Panc1 (cell line): ENCODE results near the gene MRTFA. TPM values are rescaled to one million over a fixed set of nuclear protein-coding genes. Genes with fewer than 3 reads are reported as not detected.

Source experiments
- ATAC-seq: fragments of 200-7000 bp; cut with Tn5 transposase; 2 replicates; pipeline ENCODE4 v1.9.1; 2020; ENCODE audit warnings: mild to moderate bottlenecking, moderate library complexity
- BruUV-seq: library from RNA; stranded (reverse); fragments of 400-500 nt; replicated peaks from 2 replicates; lab custom pipeline; 2021; lab: Mats Ljungman, UMichigan
- CTCF ChIA-PET: fragments of 300-600 bp; sonication (Branson Sonifier 250); formaldehyde crosslinking; loops from one replicate; lab custom pipeline; 2022; ENCODE audit warnings: antibody characterized with exemption; lab: Charles Lee
- POLR2A ChIA-PET: fragments of 300-600 bp; sonication (Branson Sonifier 250); formaldehyde crosslinking; loops from one replicate; lab custom pipeline; 2022; ENCODE audit warnings: antibody characterized with exemption; lab: Charles Lee
- DNase-seq: peaks from one replicate; pipeline ENCODE4 v3.0.0-alpha.2; 2010; ENCODE audit warnings: low read depth, low spot score
- H3K27ac ChIP-seq: 2 replicates; pipeline ENCODE4 v1.5.1; 2011; ENCODE audit warnings: mild to moderate bottlenecking, low read length, inconsistent platforms
- H3K27me3 ChIP-seq: fragments of 200-500 bp; sonication (Bioruptor generic); 2 replicates; pipeline ENCODE4 v1.6.0; 2014; ENCODE audit warnings: low read length, inconsistent platforms; ENCODE audit not compliant: control insufficient read depth, insufficient read depth
- H3K36me3 ChIP-seq: fragments of 200-500 bp; sonication (Bioruptor generic); 2 replicates; pipeline ENCODE4 v1.5.1; 2014; ENCODE audit warnings: inconsistent platforms, mild to moderate bottlenecking, low read length, moderate library complexity; ENCODE audit not compliant: control insufficient read depth, insufficient read depth
- H3K4me1 ChIP-seq: 2 replicates; pipeline ENCODE4 v1.5.1; 2011; ENCODE audit warnings: inconsistent platforms, mild to moderate bottlenecking, low read length, moderate library complexity; ENCODE audit not compliant: control insufficient read depth, insufficient read depth
- H3K4me3 ChIP-seq, 2 experiments: 2 replicates each; pipeline ENCODE4 v1.5.1; 2011 to 2012; ENCODE audit warnings: low read depth in 2 of 2, low read length in 2 of 2, mild to moderate bottlenecking in 2 of 2, inconsistent platforms in 1 of 2, moderate library complexity in 1 of 2
- H3K9me3 ChIP-seq: fragments of 200-500 bp; sonication (Bioruptor generic); 2 replicates; pipeline ENCODE4 v1.5.1; 2014; ENCODE audit warnings: low read depth, mild to moderate bottlenecking, inconsistent platforms, low read length, moderate library complexity; ENCODE audit not compliant: control insufficient read depth, insufficient read depth
- POLR2AphosphoS5 ChIP-seq: IDR thresholded peaks from 2 replicates; pipeline ENCODE4 v1.6.1; 2012; ENCODE audit warnings: mild to moderate bottlenecking, low read depth, low read length, moderate library complexity
- SIN3A ChIP-seq: IDR thresholded peaks from 2 replicates; pipeline ENCODE4 v1.6.1; 2012; ENCODE audit warnings: low read depth, mild to moderate bottlenecking, low read length, moderate library complexity, borderline replicate concordance; ENCODE audit not compliant: insufficient read depth
- TCF7L2 ChIP-seq: IDR thresholded peaks from 2 replicates; pipeline ENCODE4 v1.6.1; 2011; ENCODE audit warnings: mild to moderate bottlenecking, low read depth, low read length, inconsistent platforms
- in situ Hi-C: cut with HindIII; loops from 2 replicates; pipeline ENCODE4 v1.10.0; 2016; ENCODE audit warnings: low sequenced_read_pairs, low pct_unique_long_range_greater_than_20kb
- intact Hi-C: fragments of 100-400 bp; cut with micrococcal nuclease; formaldehyde crosslinking; loops from one replicate; pipeline ENCODE4 v1.10.0; 2022; ENCODE audit not compliant: unreplicated experiment
- total RNA-seq: library from RNA; stranded (reverse); gene quantifications from one replicate; pipeline ENCODE4 v1.2.1, GENCODE V29; 2021; ENCODE audit not compliant: unreplicated experiment
- TF ChIP-seq, protein P1 (sequence below): fragments of 450-650 bp; IDR thresholded peaks from 2 replicates; pipeline ENCODE4 v1.5.1; 2017; ENCODE audit warnings: mild to moderate bottlenecking
- TF ChIP-seq, protein P2 (sequence below), 2 experiments: IDR thresholded peaks; 2 replicates each; pipeline ENCODE4 v1.6.1; 2011 to 2012; ENCODE audit warnings: low read depth in 2 of 2, control low read depth in 1 of 2, low read length in 1 of 2, mild to moderate bottlenecking in 1 of 2, moderate library complexity in 1 of 2; ENCODE audit not compliant: insufficient read depth in 1 of 2

The MRTFA gene
- total RNA-seq, 1 experiment from 2014 or later: 62.1 TPM

DNA sequence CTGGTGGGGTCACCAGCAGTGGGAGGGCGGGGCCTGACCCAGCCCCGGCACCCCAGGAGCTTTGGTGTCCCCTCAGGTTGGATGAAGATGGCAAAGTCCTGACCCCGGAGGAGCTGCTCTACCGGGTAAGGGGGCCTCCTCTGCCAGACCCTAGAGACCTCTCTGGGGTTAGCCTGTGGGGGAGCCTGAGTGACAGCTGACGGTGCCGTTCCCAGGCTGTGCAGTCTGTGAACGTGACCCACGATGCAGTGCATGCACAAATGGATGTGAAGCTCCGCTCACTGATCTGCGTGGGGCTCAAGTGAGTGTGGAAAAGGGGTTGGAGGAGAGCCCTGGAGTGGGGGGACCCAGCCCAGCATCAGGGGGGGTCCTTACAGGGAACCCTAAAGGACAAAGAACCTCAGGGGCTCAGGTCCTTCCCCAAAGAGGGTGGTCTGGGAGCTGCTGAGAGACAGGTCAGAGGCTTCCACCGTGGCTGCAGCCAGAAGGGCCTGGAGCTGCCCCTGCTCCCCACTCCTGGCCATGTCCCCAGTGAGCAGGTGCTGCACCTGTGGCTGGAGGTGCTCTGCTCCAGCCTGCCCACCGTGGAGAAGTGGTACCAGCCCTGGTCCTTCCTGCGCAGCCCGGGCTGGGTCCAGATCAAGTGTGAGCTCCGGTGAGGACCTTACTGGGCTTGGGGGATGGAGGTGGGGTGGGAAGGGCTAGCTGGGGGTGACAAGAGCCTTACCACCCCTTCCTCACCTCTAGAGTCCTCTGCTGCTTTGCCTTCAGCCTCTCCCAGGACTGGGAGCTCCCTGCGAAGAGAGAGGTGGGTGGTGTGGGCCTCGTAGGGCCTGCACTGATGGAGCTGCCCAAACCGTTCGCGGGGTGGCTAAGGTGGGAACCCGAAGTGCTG, 227.6 kb downstream of the MRTFA start:
- ATAC-seq: no peak
- TF ChIP-seq, protein P1, sequence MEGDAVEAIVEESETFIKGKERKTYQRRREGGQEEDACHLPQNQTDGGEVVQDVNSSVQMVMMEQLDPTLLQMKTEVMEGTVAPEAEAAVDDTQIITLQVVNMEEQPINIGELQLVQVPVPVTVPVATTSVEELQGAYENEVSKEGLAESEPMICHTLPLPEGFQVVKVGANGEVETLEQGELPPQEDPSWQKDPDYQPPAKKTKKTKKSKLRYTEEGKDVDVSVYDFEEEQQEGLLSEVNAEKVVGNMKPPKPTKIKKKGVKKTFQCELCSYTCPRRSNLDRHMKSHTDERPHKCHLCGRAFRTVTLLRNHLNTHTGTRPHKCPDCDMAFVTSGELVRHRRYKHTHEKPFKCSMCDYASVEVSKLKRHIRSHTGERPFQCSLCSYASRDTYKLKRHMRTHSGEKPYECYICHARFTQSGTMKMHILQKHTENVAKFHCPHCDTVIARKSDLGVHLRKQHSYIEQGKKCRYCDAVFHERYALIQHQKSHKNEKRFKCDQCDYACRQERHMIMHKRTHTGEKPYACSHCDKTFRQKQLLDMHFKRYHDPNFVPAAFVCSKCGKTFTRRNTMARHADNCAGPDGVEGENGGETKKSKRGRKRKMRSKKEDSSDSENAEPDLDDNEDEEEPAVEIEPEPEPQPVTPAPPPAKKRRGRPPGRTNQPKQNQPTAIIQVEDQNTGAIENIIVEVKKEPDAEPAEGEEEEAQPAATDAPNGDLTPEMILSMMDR: no peak
- TF ChIP-seq, protein P2, sequence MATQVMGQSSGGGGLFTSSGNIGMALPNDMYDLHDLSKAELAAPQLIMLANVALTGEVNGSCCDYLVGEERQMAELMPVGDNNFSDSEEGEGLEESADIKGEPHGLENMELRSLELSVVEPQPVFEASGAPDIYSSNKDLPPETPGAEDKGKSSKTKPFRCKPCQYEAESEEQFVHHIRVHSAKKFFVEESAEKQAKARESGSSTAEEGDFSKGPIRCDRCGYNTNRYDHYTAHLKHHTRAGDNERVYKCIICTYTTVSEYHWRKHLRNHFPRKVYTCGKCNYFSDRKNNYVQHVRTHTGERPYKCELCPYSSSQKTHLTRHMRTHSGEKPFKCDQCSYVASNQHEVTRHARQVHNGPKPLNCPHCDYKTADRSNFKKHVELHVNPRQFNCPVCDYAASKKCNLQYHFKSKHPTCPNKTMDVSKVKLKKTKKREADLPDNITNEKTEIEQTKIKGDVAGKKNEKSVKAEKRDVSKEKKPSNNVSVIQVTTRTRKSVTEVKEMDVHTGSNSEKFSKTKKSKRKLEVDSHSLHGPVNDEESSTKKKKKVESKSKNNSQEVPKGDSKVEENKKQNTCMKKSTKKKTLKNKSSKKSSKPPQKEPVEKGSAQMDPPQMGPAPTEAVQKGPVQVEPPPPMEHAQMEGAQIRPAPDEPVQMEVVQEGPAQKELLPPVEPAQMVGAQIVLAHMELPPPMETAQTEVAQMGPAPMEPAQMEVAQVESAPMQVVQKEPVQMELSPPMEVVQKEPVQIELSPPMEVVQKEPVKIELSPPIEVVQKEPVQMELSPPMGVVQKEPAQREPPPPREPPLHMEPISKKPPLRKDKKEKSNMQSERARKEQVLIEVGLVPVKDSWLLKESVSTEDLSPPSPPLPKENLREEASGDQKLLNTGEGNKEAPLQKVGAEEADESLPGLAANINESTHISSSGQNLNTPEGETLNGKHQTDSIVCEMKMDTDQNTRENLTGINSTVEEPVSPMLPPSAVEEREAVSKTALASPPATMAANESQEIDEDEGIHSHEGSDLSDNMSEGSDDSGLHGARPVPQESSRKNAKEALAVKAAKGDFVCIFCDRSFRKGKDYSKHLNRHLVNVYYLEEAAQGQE (IDR thresholded peaks at IDR 0.05; ENCODE audit: insufficient read depth in 1 of 2, low read depth in 2 of 2, low read length in 1 of 2): no peak
- Histone ChIP-seq H3K9me3 (no peaks in the 10 kb centered on the region), H3K27ac (no peak overlapping the region), H3K27me3 (no peaks in the 10 kb centered on the region), H3K4me1 (no peaks in the 10 kb centered on the region), H3K36me3 (no peaks in the 10 kb centered on the region; the same call in 1 of the 2 replicates), H3K4me3 (no peak overlapping the region)
- POLR2A ChIA-PET: interaction anchor here (0.6 kb wide), 1 partner anchor 456 kb away, joined by 17 read pairs; no protein-coding TSS in a partner anchor
- DNase-seq: no peak
- CTCF ChIA-PET: no interaction called here
- in situ Hi-C loops (no loop called here), intact Hi-C loops (no loop called here)
- BruUV-seq: TSS peak; percentile 42

DNA sequence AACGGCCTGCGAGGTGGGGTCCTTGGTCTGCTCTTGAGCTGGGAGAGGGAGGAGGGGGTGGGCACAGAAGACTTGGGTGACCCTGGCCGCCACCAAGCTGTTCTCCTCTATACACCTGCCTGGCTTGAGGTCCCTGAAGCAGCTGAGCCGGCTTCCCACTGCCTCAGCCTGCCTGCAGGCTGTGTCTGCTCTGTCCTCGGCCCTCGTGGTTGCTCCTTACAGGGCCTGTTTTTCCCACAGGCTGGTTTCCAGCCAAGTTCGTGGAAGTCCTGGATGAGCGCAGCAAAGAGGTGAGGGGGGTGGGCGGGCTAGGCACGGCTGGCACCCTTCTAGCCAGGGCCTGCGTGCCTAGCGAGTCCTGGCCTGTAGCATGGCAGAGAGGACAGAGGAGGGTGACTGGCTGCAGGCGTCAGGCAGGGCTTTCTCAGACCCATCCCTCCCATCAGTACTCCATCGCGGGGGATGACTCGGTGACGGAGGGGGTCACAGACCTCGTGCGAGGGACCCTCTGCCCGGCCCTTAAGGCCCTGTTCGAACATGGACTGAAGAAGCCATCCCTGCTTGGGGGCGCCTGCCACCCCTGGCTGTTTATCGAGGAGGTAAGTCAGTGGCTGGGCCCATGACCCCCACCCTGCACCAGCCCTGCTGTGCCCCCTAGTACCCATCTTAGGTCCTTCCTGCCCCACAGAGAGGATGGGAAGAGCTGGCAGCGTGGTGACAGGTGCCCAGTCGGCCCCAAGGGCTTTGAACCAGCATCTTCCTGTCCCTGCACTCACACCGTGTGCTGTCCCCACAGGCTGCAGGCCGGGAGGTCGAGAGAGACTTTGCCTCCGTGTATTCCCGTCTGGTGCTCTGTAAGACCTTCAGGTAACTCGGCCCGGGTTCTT, 228.4 kb downstream of the MRTFA start:
- in situ Hi-C loops (no loop called here), intact Hi-C loops (no loop called here)
- no peak for TF ChIP-seq POLR2AphosphoS5
- TF ChIP-seq, protein P2 (IDR thresholded peaks at IDR 0.05; ENCODE audit: insufficient read depth in 1 of 2, low read depth in 2 of 2, low read length in 1 of 2): no peak
- TF ChIP-seq SIN3A: no peak
- no peak for TF ChIP-seq TCF7L2
- TF ChIP-seq, protein P1: no peak
- Histone ChIP-seq H3K27me3 (no peaks in the 10 kb centered on the region), H3K9me3 (no peaks in the 10 kb centered on the region), H3K4me3 (no peak overlapping the region), H3K36me3 (no peaks in the 10 kb centered on the region; the same call in 1 of the 2 replicates), H3K27ac (no peak overlapping the region), H3K4me1 (no peaks in the 10 kb centered on the region)
- no TSS peak for BruUV-seq
- no peak for DNase-seq
- ChIA-PET CTCF (no interaction called here), POLR2A (no interaction called here)
- no peak for ATAC-seq
